IMR-90 (cell line): ENCODE measurements around the gene CACNA2D3.

ENCODE experiments used
- CEBPB ChIP-seq: IDR thresholded peaks from 2 replicates; pipeline ENCODE4 v1.6.1; 2012; ENCODE audit warnings: low read depth, low read length, improper control_type of control experiment
- CHD1 ChIP-seq: IDR thresholded peaks from 2 replicates; pipeline ENCODE4 v1.6.1; 2012; ENCODE audit warnings: low read depth, low read length, improper control_type of control experiment
- FOS ChIP-seq: fragments of 150-350 bp; IDR thresholded peaks from 2 replicates; pipeline ENCODE4 v1.6.1; 2016; ENCODE audit warnings: low read depth, low read length
- RFX5 ChIP-seq: IDR thresholded peaks from 2 replicates; pipeline ENCODE4 v1.8.0; 2012; ENCODE audit warnings: low read depth, mild to moderate bottlenecking, low read length, moderate library complexity
- USF2 ChIP-seq: fragments of 150-350 bp; IDR thresholded peaks from 2 replicates; pipeline ENCODE4 v1.6.1; 2017; ENCODE audit warnings: mild to moderate bottlenecking, antibody characterized with exemption, low read length, low read depth
- TF ChIP-seq, protein P1 (sequence below): conservative IDR thresholded peaks from 2 replicates; pipeline ENCODE4 v1.5.1; 2012; ENCODE audit warnings: mild to moderate bottlenecking, low read depth, low read length, improper control_type of control experiment

- TF ChIP-seq CEBPB, result no peak
- TF ChIP-seq, protein P1, sequence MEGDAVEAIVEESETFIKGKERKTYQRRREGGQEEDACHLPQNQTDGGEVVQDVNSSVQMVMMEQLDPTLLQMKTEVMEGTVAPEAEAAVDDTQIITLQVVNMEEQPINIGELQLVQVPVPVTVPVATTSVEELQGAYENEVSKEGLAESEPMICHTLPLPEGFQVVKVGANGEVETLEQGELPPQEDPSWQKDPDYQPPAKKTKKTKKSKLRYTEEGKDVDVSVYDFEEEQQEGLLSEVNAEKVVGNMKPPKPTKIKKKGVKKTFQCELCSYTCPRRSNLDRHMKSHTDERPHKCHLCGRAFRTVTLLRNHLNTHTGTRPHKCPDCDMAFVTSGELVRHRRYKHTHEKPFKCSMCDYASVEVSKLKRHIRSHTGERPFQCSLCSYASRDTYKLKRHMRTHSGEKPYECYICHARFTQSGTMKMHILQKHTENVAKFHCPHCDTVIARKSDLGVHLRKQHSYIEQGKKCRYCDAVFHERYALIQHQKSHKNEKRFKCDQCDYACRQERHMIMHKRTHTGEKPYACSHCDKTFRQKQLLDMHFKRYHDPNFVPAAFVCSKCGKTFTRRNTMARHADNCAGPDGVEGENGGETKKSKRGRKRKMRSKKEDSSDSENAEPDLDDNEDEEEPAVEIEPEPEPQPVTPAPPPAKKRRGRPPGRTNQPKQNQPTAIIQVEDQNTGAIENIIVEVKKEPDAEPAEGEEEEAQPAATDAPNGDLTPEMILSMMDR, result no peak
- no peak for TF ChIP-seq FOS
- TF ChIP-seq USF2, result no peak
- no peak for TF ChIP-seq RFX5
- TF ChIP-seq CHD1, result no peak
Measured at GRCh38 chr3:54698054-54698453, 575.7 kb downstream of the CACNA2D3 start.
